ENCODE measurements around the gene CCDC12.

- no peak for TF ChIP-seq EZH2 (IDR thresholded peaks at IDR 0.05; ENCODE audit: insufficient read depth, poor library complexity, severe bottlenecking)
- no peak for TF ChIP-seq EZH2phosphoT487 (IDR thresholded peaks at IDR 0.05; ENCODE audit: insufficient read depth, low read depth)
These were observed 59.3 kb downstream of the CCDC12 start for GRCh38 chr3:46917257-46917656.

Measured in GM23248 (cell line).